Uterus (tissue), 2 donors: ENCODE results near the gene PNPLA8.

ENCODE experiments used
- CTCF ChIP-seq, 4 experiments: fragments of 200-600 bp in 2 of 4; fragments of 450-650 bp in 2 of 4; sonication (generic) in 2 of 4; IDR thresholded peaks; one replicate each; pipeline ENCODE4 v1.5.1; 2016 to 2019; ENCODE audit warnings: antibody characterized with exemption in 4 of 4, mild to moderate bottlenecking in 2 of 4, moderate library complexity in 1 of 4
- POLR2A ChIP-seq, 2 donors: fragments of 450-650 bp; IDR thresholded peaks; one replicate each; pipeline ENCODE4 v1.6.1; 2016; ENCODE audit warnings: antibody characterized with exemption in 2 of 2, mild to moderate bottlenecking in 1 of 2, moderate library complexity in 1 of 2

GRCh38 chr7:108457871-108458270 lies 68.1 kb downstream of the PNPLA8 start:
- TF ChIP-seq CTCF (IDR thresholded peaks at IDR 0.05): no peak
- no peak for TF ChIP-seq POLR2A (IDR thresholded peaks at IDR 0.05)
